Hippocampal formation (tissue), 2 donors: ENCODE measurements around the gene UBE2J2.

Source experiments
- DNase-seq, 2 donors: peaks; one replicate each; lab custom pipeline; 2025; lab: John Stamatoyannopoulos, UW

UBE2J2 gene

DNA sequence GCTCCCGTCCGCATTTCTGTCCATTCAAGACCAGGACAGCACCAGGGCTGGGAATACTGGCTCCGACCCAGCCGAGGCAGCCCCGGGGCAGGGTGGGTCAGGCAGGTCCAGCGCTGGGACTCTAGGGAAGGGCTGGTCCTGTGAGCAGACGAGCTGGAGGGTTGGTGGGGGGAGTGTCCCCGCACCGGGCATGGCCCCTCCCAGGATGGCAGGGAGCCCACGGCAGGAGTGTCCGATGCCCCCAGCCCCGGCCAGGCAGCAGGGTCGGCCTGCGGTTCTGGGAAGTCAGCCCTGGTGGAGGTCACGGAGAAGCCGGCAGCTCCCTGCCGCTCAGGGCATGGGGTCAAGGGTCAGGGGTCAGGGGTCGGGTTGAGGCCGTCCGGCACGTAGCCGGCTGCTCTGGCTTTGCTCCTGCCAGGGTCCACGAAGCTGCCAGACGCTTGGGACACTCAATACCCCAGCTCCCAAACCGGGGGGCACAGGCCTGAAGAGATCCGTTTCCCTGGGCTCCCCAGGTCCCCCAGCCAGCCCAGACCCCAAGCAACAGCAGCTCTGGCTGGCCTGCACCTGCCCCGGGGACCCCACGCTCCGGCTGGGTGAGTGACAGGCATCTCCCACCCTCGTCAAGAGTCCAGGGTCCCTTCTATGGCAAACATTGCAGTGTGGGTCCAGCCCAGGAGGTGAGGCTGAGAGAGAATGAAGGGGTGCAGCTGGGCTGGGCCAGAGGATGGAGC, 33.9 kb downstream of the UBE2J2 start:
- DNase-seq: no peak

- DNase-seq: no peak
Measured at GRCh38 chr1:1239227-1239613, 34.4 kb downstream of the UBE2J2 start.

GRCh38 chr1:1238702-1239178, 34.9 kb downstream of the UBE2J2 start:
- no peak for DNase-seq

DNA sequence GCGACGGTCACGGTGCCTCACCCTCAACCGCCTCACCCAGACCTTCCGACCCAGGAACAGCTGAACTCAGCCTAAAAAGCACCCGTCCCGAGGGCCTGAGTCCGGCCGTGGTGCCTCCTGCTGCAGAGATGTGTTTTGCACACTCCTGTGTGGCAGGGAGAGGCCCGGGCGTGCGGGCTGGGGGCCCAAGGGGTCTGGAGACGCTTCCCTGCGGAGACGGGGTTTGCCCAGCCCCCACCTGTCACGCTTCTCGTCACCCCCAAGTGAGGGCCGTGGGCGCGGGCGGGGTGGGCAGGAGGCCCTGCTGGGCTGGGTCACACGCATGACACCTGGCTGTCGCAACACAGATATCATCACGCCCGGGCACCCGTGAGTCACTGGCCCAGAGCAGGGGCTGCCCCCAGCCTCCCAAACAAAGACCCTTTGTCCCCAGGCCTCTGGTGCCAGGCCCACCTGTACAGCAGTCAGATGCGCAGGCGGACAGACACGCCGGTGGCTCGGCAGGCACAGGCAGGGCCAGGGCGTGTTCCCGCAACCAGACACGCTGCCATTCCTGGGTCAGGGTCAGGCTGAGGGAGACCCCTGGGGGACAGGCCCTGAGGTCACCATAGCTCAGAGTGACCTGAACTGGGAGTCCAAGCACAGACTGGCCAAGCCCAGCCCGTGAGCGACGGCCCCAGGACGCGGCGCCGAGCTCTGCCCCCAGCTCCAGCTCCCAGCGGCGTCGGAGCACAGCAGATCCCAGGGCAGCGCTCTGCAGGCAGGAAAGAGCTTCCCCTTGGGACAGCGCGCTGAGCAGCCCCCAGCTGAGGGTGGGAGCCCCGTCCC, 35.6 kb downstream of the UBE2J2 start:
- no peak for DNase-seq

DNA sequence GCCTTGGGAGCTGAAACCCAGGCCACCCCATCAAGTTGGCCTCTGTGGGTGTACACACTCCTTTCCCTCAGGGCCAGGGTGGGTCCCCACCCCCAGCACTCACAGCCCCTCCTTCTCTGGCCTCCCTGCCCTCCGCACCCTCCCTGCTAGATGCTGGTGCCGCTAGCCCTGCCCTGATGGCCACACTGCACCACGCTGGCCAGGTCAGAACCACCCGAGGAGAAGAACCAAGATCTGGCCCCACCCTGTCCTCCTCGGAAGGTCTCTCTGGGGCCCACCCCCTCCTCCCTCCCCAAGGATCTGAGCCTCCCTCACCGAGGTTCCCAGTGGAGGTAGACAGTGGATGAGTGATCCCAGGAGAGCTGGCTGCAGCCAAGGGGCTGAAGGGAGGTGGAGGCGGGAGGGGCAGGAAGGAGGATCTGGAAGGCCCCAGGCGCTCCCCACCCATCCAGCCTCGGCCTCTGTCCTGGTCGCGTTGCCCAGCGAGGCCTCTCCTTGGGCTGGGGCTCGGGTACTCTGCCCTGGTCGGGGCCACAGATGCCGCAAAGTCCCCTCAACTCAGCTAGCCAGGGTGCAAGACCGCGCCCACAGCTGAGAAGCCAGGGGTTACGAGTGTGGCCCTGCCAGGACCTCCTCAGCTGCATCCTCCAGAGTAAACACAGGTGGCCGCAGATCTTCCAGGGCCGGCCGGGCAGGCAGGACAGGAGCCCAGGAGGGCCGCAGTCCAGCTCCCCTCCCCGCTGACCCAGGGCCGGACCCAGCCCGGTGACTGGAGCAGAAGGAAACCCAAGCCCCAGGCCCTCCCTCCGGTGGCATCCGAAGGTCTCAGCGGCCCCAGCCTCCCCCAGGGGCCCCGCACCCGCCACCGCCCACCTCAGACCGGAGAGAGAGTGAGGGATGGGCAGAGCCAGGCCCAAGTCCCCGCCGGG, 36.4 kb downstream of the UBE2J2 start:
- DNase-seq: no peak

DNA sequence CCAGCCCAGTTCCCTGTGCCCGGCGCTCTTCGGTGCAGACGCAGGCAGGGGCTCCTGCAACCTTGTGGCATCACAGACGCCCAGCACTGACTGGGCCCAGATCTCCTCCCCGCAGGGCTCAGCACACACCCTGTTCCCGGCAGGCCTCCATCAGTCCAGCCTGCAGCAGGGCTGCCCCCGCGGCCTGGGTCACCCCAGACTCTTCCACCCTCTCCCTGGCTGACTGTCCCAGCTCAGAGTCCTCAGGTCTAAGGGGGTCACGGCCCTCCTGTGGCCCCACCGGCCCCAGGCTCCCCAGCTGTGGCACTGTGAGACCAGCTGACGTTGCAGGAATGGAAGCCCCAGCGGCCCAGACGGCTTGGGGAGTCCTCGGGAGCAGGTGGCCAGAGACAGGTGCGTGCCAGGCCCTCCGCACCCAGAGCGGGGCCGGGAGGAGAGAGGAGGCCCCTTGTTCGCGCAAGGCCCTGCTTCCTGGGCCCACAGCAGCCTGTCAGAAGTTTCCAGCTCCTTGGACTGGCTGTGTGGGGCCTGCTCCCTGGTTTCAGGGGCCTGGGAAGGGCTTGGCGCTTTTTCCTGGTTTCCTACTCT, 37.4 kb downstream of the UBE2J2 start:
- DNase-seq: no peak

DNA sequence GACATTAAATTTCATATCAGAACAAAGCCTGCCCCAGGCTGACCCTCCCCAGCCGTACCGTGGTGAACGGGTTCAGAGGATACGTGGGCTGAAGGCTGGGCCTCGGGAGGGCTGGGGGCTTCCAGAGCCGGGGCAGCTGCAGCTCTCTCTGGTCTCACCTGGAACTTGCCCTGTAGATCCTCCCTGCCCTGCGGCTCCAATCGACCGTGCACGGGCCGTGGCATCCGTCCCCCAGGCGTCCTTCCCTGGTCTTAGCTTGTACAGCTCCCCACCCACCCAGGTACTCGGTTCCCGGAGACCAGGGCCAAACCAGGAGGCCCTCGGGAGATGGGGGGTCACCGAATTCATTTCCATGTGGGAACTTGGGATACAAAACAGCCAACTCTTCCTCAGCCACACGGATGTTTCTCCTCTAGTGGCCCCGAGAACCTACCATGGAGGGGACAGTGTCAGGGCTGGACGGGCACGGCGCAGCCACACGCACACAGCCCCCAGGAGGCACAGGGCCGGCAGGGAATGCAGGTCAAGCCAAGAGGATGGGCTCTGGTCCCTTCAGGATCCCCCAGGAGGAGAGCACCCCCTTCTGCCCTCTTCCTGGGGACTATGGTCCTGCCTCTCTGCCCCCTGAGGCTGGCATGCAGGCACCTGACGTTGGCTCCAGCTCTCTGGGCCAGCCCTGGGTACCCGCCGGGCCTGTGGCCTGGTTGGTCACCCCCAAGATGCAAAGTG, 38.5 kb downstream of the UBE2J2 start:
- no peak for DNase-seq

DNA sequence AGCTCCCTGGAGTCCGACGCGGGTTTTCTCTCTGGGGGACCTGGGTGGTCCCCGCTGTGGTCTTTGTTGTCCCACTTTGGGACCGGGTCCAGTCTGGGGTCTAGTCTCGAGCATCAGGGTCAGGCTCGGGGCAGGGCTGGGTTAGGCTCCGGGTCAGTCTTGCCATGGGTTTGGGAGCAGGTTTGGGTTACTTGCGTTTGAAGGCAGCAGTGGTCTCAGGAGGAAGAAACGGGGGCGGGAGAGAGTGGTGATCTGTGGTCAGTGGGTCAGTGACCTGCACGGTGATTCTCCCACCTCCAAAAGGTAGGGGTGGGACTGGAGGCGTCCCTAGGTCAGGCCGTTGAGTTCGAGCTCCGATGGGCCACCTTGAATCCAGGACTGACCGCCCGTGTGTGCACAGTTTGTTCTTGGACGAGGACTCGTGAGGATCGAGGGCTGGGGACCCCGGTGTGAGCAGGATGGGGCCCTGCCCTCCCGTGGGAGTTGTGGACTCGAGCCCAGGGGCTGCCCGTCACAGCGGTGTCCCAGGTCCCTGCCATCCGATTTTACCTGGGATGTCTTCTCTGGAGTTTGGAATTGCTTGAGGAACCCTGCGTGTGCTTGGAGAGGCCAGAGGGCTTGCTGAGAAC, 39.4 kb downstream of the UBE2J2 start:
- DNase-seq: no peak

GRCh38 chr1:1233567-1233892, 40.1 kb downstream of the UBE2J2 start:
- DNase-seq: no peak

DNA sequence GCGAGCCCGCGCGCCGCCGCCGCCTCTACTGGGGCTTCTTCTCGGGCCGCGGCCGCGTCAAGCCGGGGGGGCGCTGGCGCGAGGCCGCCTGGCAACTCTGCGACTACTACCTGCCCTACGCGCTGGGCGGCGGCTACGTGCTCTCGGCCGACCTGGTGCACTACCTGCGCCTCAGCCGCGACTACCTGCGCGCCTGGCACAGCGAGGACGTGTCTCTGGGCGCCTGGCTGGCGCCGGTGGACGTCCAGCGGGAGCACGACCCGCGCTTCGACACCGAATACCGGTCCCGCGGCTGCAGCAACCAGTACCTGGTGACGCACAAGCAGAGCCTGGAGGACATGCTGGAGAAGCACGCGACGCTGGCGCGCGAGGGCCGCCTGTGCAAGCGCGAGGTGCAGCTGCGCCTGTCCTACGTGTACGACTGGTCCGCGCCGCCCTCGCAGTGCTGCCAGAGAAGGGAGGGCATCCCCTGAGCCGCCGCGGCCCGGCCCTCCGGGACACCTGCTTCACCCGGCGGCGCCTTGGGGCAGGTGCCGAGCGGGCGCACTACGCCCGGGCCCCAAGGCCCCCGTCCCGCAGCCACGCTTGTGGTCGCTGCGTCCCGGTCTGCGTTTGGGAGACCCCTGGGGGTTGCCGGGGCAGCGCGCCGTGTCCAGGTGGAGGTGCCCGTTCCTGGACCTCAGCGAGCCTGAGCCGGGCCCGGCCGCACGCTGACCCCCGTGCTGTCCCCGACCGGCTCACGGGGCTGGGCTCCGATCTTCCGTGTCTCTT, 40.7 kb downstream of the UBE2J2 start:
- DNase-seq: no peak

GRCh38 chr1:1232208-1232795, 41.4 kb downstream of the UBE2J2 start, which contains the start of gene B3GALT6:
Gene B3GALT6, plus strand, starts transcription at chr1:1232237. Its CDS starts 42 bp downstream, at chr1:1232279.
- DNase-seq: peak in 1 of 2 donors; percentile 67

DNA sequence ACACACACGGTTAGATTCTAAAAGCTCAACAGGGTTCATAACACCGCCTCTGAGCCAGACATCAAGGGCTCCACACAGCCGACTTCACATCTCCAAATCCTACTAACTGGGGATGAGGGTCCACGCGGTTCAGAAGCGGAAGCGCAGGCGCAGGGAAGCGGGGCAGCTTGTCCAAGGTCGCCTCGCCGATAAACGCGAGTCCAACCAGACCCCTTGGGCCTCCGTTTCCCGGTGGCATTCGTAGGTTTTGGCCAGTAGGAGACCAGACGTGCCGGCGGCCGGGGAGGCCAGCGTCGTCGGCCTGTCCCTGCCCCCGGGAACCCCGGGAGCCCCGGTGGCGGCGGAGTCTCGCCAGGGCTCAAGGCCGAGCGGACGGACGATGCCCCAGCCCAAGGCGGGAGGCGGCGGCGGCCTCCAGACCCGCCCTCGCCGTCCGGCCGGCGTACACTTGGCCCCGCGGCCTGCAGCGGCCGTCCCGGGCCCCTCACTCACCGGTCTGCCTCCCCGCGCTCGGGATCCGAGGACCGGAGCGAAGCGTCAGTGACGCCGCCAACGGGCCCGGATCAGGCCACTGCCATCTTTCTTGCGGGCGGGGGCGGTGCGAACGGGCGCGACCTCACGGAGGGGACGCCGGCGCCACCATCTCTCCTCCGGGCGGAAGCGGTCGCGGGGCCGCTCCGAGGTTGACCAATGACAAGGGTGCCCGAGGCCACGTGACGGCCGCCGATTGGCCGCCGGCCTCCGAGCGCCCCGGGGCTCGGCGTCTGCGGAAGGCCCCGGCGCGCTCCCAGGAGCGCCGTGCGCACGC, 42.0 kb downstream of the UBE2J2 start, which contains the start of gene SDF4:
SDF4 (minus strand) TSS at position 602 of the 808 bp plus-strand sequence. CDS start 3,229 bp downstream, outside the sequence.
- peak; percentile 89 to 95 for DNase-seq

DNA sequence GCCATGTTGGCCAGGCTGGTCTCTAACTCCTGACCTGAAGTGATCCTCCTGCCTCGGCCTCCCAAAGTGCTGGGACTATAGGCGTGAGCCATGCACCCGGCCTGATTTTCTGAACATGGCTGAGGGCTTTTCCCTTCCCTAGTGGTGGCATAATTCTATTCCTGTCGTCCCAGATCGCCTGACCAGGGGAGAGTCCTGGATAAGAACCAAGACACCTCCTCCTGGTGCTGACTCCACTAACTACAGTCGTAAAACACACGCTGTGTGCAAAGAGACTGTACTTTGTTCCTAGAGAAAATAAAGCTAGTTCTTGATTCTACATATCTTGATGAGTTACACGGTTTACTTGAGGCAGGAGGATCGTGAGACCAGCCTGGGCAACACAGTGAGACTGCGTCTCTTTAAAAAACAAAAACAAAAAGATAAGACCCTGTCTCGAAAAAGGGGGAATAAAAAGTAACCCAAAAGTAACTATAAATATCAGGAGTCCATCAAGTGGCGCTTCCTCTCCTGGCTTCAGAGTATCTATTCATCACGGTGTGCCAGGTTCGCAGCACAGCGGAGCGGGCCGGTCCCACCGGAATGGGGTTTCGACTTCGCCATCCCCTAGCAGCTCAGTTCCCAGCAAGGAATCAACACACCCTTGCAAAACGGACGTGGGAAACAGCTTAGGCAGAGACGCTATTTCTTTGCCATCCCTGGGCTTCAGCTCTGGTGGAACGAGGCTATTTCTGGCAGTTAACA, 42.8 kb downstream of the UBE2J2 start:
- DNase-seq: no peak

DNA sequence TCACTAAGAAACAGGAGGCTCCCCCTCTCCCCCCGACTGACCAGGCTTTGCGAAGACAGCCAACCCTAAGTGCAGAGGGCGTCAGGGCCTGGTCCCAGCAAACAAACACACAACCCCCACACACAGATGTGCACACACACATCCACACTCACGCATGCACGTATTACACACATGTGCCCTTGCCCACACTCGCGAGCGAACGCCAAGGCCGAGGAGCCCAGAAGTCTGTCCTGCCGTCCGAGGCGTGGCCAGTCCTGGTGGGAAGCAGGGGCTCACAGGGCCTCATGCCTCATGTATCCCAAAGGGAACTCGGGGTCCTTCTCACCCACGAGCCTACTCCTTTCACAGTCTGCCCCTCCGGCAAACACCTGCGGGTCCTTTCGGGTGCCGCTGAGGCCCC, 43.9 kb downstream of the UBE2J2 start:
- no peak for DNase-seq

GRCh38 chr1:1228596-1229321, 44.9 kb downstream of the UBE2J2 start:
- no peak for DNase-seq

GRCh38 chr1:1228187-1228586, 45.5 kb downstream of the UBE2J2 start:
- DNase-seq: no peak

GRCh38 chr1:1227386-1227785, 46.3 kb downstream of the UBE2J2 start:
- no peak for DNase-seq
